HL-60 (cell line): Measurements from ENCODE around the gene ABCA4.

Experiments
- DNase-seq, 2 experiments: peaks; one replicate each; pipeline ENCODE4 v3.0.0-alpha.2; 2010 to 2020; ENCODE audit warnings: low read depth in 1 of 2, low spot score in 1 of 2
- H3K27ac ChIP-seq: fragments of 250-450 bp; sonication (Bioruptor Pico); replicated peaks from 2 replicates; pipeline ENCODE4 v1.5.1; 2020; ENCODE audit warnings: mild to moderate bottlenecking, moderate library complexity
- H3K27me3 ChIP-seq: fragments of 250-450 bp; sonication (Bioruptor Pico); 2 replicates; pipeline ENCODE4 v1.5.1; 2021; ENCODE audit warnings: mild to moderate bottlenecking, moderate library complexity; ENCODE audit not compliant: insufficient read depth, poor library complexity, severe bottlenecking
- H3K4me3 ChIP-seq: replicated peaks from 2 replicates; pipeline ENCODE4 v1.5.1; 2011; ENCODE audit warnings: mild to moderate bottlenecking, control low read depth, low read length; ENCODE audit not compliant: insufficient read depth
- GABPA ChIP-seq: IDR thresholded peaks from 2 replicates; pipeline ENCODE4 v1.6.1; 2012; ENCODE audit warnings: low read depth
- POLR2AphosphoS5 ChIP-seq: IDR thresholded peaks from 2 replicates; pipeline ENCODE4 v1.6.1; 2012; ENCODE audit warnings: low read depth
- SPI1 ChIP-seq: IDR thresholded peaks from 2 replicates; pipeline ENCODE4 v1.6.1; 2012; ENCODE audit warnings: low read depth, mild to moderate bottlenecking, borderline replicate concordance
- TF ChIP-seq, protein P1 (sequence below): IDR thresholded peaks from one replicate; pipeline ENCODE4 v1.5.1; 2011; ENCODE audit warnings: low read length, control low read depth, inconsistent platforms; ENCODE audit not compliant: insufficient read depth
- TF ChIP-seq, protein P2 (sequence below): IDR thresholded peaks from 2 replicates; pipeline ENCODE4 v1.6.1; 2012; ENCODE audit warnings: low read depth; ENCODE audit not compliant: insufficient replicate concordance

Gene ABCA4

DNA sequence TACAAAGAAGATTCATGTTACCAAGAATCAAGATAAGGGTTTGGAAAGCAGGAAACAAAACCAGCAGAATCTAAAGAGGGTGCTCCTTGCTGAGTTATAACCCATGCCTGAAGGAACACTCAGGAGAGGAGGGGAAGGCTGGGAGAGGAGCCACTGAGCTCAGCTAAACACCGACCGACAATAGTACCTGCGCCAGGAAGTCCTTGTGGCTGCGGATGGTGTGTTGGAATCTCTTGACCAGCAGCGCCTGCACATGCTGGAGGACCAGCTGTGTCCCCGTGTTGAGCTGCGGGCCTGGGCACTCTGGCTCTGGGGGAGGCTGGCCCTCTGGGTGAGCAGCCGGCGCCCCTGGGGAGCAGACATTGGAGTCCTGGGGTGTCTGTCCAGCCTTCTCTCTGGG, 89.4 kb downstream of the ABCA4 start:
- Histone ChIP-seq H3K27ac (no peak overlapping the region), H3K4me3 (no peak overlapping the region), H3K27me3 (no peaks in the 10 kb centered on the region)
- TF ChIP-seq POLR2AphosphoS5: no peak
- TF ChIP-seq GABPA: no peak
- TF ChIP-seq, protein P1, sequence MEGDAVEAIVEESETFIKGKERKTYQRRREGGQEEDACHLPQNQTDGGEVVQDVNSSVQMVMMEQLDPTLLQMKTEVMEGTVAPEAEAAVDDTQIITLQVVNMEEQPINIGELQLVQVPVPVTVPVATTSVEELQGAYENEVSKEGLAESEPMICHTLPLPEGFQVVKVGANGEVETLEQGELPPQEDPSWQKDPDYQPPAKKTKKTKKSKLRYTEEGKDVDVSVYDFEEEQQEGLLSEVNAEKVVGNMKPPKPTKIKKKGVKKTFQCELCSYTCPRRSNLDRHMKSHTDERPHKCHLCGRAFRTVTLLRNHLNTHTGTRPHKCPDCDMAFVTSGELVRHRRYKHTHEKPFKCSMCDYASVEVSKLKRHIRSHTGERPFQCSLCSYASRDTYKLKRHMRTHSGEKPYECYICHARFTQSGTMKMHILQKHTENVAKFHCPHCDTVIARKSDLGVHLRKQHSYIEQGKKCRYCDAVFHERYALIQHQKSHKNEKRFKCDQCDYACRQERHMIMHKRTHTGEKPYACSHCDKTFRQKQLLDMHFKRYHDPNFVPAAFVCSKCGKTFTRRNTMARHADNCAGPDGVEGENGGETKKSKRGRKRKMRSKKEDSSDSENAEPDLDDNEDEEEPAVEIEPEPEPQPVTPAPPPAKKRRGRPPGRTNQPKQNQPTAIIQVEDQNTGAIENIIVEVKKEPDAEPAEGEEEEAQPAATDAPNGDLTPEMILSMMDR: no peak
- TF ChIP-seq SPI1: no peak
- TF ChIP-seq, protein P2, sequence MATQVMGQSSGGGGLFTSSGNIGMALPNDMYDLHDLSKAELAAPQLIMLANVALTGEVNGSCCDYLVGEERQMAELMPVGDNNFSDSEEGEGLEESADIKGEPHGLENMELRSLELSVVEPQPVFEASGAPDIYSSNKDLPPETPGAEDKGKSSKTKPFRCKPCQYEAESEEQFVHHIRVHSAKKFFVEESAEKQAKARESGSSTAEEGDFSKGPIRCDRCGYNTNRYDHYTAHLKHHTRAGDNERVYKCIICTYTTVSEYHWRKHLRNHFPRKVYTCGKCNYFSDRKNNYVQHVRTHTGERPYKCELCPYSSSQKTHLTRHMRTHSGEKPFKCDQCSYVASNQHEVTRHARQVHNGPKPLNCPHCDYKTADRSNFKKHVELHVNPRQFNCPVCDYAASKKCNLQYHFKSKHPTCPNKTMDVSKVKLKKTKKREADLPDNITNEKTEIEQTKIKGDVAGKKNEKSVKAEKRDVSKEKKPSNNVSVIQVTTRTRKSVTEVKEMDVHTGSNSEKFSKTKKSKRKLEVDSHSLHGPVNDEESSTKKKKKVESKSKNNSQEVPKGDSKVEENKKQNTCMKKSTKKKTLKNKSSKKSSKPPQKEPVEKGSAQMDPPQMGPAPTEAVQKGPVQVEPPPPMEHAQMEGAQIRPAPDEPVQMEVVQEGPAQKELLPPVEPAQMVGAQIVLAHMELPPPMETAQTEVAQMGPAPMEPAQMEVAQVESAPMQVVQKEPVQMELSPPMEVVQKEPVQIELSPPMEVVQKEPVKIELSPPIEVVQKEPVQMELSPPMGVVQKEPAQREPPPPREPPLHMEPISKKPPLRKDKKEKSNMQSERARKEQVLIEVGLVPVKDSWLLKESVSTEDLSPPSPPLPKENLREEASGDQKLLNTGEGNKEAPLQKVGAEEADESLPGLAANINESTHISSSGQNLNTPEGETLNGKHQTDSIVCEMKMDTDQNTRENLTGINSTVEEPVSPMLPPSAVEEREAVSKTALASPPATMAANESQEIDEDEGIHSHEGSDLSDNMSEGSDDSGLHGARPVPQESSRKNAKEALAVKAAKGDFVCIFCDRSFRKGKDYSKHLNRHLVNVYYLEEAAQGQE: no peak
- no peak for DNase-seq

- Histone ChIP-seq H3K4me3 (no peak overlapping the region), H3K27me3 (no peaks in the 10 kb centered on the region), H3K27ac (no peak overlapping the region)
- DNase-seq: no peak
- TF ChIP-seq, protein P2: no peak
- TF ChIP-seq SPI1 (no peak), GABPA (no peak), POLR2AphosphoS5 (no peak)
- TF ChIP-seq, protein P1: no peak
Measured at GRCh38 chr1:94031154-94031553, 89.8 kb downstream of the ABCA4 start.

GRCh38 chr1:94029130-94029993, 91.6 kb downstream of the ABCA4 start:
- no peaks in the 10 kb centered on the region for H3K27me3 ChIP-seq
- no peak overlapping the region for H3K27ac ChIP-seq
- no peak for TF ChIP-seq GABPA
- TF ChIP-seq, protein P2: no peak
- TF ChIP-seq, protein P1: no peak
- no peak for TF ChIP-seq SPI1
- no peak for TF ChIP-seq POLR2AphosphoS5
- H3K4me3 ChIP-seq: no peak overlapping the region
- no peak for DNase-seq
